ENCODE data around the gene NLGN1. TPM values are rescaled to one million over a fixed set of nuclear protein-coding genes. Genes with fewer than 3 reads are reported as not detected.

Gene NLGN1
- total and polyA plus RNA-seq, 9 of the 15 experiments (the other 6 are each of a cell fraction or from before 2014, with no cell fraction given): under 0.01 to 0.01 TPM; not detected in 7

- TF ChIP-seq ZNF41 (CRISPR knock-in tag; conservative IDR thresholded peaks at IDR 0.05) (no peak), SNIP1 (IDR thresholded peaks at IDR 0.05; ENCODE audit: low read depth) (no peak)
Observed at GRCh38 chr3:174058804-174059203, 661.3 kb downstream of the NLGN1 start (continued).

- no peaks in the 10 kb centered on the region for H3K27me3 ChIP-seq (ENCODE audit: control insufficient read depth in 2 of 2, insufficient read depth in 2 of 2, low read length in 2 of 2)
- no peaks in the 10 kb centered on the region for H3K79me2 ChIP-seq (ENCODE audit: control insufficient read depth, insufficient read depth, low read length)
- H3K9me3 ChIP-seq (replicated peaks; ENCODE audit: control insufficient read depth, insufficient read depth, low read depth, low read length): 0 out of 2 replicates have a peak, but pooled peaks cover under 1% of the 10 kb centered on the region
- no TSS peak for BruUV-seq (replicated peaks)
- H3K9ac ChIP-seq (ENCODE audit: insufficient read depth in 1 of 2, low read depth in 2 of 2, low read length in 2 of 2): no peak overlapping the region
- 0% methylated on average over 2 of the region's 2 CpGs for WGBS (ENCODE audit: insufficient coverage, low coverage, missing lambda C conversion rate)
- FAIRE-seq: no peak
- in situ Hi-C loops (cut with MboI) (no loop called here), intact Hi-C loops (cut with micrococcal nuclease) (no loop called here)
- ChIA-PET CTCF (ENCODE audit: low intra/inter-chr PET ratio) (no interaction called here), POLR2A (no interaction called here)
- H3K4me2 ChIP-seq (ENCODE audit: insufficient read depth, low read length): no peak overlapping the region
- no peaks in the 10 kb centered on the region for H3K4me1 ChIP-seq (replicated peaks in 1 of 2; ENCODE audit: control insufficient read depth in 2 of 2, insufficient read depth in 2 of 2, low read length in 2 of 2)
- H3K9me1 ChIP-seq (ENCODE audit: control insufficient read depth, insufficient read depth, low read length): no peaks in the 10 kb centered on the region
- TF ChIP-seq FUS (optimal IDR thresholded peaks at IDR 0.05; ENCODE audit: low read depth, low read length) (no peak), EP400 (IDR thresholded peaks at IDR 0.05) (no peak), TAF15 (IDR thresholded peaks at IDR 0.05; ENCODE audit: low read depth, low read length) (no peak), NUFIP1 (IDR thresholded peaks at IDR 0.05; ENCODE audit: partially characterized antibody) (no peak), TSC22D4 (tag; IDR thresholded peaks at IDR 0.05) (no peak), ZBTB49 (CRISPR knock-in tag; IDR thresholded peaks at IDR 0.05; ENCODE audit: borderline replicate concordance) (no peak), THAP12 (CRISPR knock-in tag; IDR thresholded peaks at IDR 0.05) (no peak), PHB2 (IDR thresholded peaks at IDR 0.05; ENCODE audit: low read depth) (no peak)
- no peaks in the 10 kb centered on the region for H4K20me1 ChIP-seq (replicated peaks; ENCODE audit: control insufficient read depth, insufficient read depth, low read length)
- H3K36me3 ChIP-seq (ENCODE audit: control insufficient read depth, insufficient read depth, low read length): no peaks in the 10 kb centered on the region
- ATAC-seq: no peak
- H3K4me3 ChIP-seq: no peak overlapping the region
- no peak overlapping the region for H3K27ac ChIP-seq (ENCODE audit: extremely low read depth, low read depth, low read length)
- DNase-seq (ENCODE audit: extremely low read depth in 1 of 4, low spot score in 3 of 4): no peak
- no peak overlapping the region for H2AFZ ChIP-seq (ENCODE audit: low read depth, low read length)
Observed at GRCh38 chr3:174060431-174060830, 662.9 kb downstream of the NLGN1 start.
